ES-I3 (cell line): ENCODE results near the gene RAPGEF4.
A peak's percentile ranks its signal among the peaks of the same experiment; 100 is the strongest.

Experiments
- H3K36me3 ChIP-seq: 2 replicates; pipeline ENCODE4 v1.6.1; 2013; ENCODE audit warnings: mild to moderate bottlenecking, low read length, control low read depth, moderate library complexity; ENCODE audit not compliant: insufficient read depth
- H3K4me1 ChIP-seq: 2 replicates; pipeline ENCODE4 v1.6.1; 2013; ENCODE audit warnings: mild to moderate bottlenecking, control low read depth, low read length; ENCODE audit not compliant: insufficient read depth
- H3K9ac ChIP-seq: 2 replicates; pipeline ENCODE4 v1.6.1; 2013; ENCODE audit warnings: low read depth, mild to moderate bottlenecking, low read length, moderate library complexity
- H3K9me3 ChIP-seq: 2 replicates; pipeline ENCODE4 v1.6.1; 2013; ENCODE audit warnings: mild to moderate bottlenecking, low read length, moderate library complexity; ENCODE audit not compliant: control insufficient read depth, insufficient read depth

The RAPGEF4 gene

GRCh38 chr2:173064151-173064805, 328.6 kb downstream of the RAPGEF4 start:
- Histone ChIP-seq H3K9ac (no peak overlapping the region), H3K9me3 (no peaks in the 10 kb centered on the region), H3K36me3 (no peaks in the 10 kb centered on the region), H3K4me1 (no peaks in the 10 kb centered on the region)

GRCh38 chr2:173066887-173067676, 331.4 kb downstream of the RAPGEF4 start:
- Histone ChIP-seq H3K9me3 (no peaks in the 10 kb centered on the region), H3K9ac (no peak overlapping the region), H3K36me3 (no peaks in the 10 kb centered on the region), H3K4me1 (no peaks in the 10 kb centered on the region)

GRCh38 chr2:173075056-173075780, 339.6 kb downstream of the RAPGEF4 start:
- H3K4me1 ChIP-seq, result 0 out of 2 replicates have a peak, but pooled peaks cover 4% of the 10 kb centered on the region
- no peaks in the 10 kb centered on the region for H3K9me3 ChIP-seq
- H3K36me3 ChIP-seq, result no peaks in the 10 kb centered on the region
- H3K9ac ChIP-seq, result peak overlapping the region; percentile 93

- Histone ChIP-seq H3K9me3 (no peaks in the 10 kb centered on the region), H3K4me1 (0 out of 2 replicates have a peak, but pooled peaks cover 4% of the 10 kb centered on the region), H3K36me3 (no peaks in the 10 kb centered on the region), H3K9ac (peak within 1 kb of the TSS; percentile 93)
Observed at GRCh38 chr2:173075781-173076580, 340.3 kb downstream of the RAPGEF4 start, which contains the start of gene MAP3K20. TSS of gene MAP3K20 (plus strand) at chr2:173075846. CDS start at chr2:173091032, 15,186 bp downstream.

- Histone ChIP-seq H3K9me3 (no peaks in the 10 kb centered on the region), H3K4me1 (0 out of 2 replicates have a peak, but pooled peaks cover 4% of the 10 kb centered on the region), H3K36me3 (no peaks in the 10 kb centered on the region), H3K9ac (peak overlapping the region; percentile 93)
Observed at GRCh38 chr2:173076581-173077345, 341.1 kb downstream of the RAPGEF4 start.

- 0 out of 2 replicates have a peak, but pooled peaks cover 4% of the 10 kb centered on the region for H3K4me1 ChIP-seq
- no peaks in the 10 kb centered on the region for H3K9me3 ChIP-seq
- H3K9ac ChIP-seq, result no peak overlapping the region
- H3K36me3 ChIP-seq, result no peaks in the 10 kb centered on the region
Observed at GRCh38 chr2:173077506-173078177, 342.0 kb downstream of the RAPGEF4 start.

- H3K36me3 ChIP-seq, result no peaks in the 10 kb centered on the region
- no peak overlapping the region for H3K9ac ChIP-seq
- H3K9me3 ChIP-seq, result no peaks in the 10 kb centered on the region
- 0 out of 2 replicates have a peak, but pooled peaks cover 4% of the 10 kb centered on the region for H3K4me1 ChIP-seq
Observed at GRCh38 chr2:173079141-173079540, 343.5 kb downstream of the RAPGEF4 start.

GRCh38 chr2:173079973-173080860, 344.6 kb downstream of the RAPGEF4 start:
- Histone ChIP-seq H3K9ac (no peak overlapping the region), H3K9me3 (no peaks in the 10 kb centered on the region), H3K36me3 (no peaks in the 10 kb centered on the region), H3K4me1 (0 out of 2 replicates have a peak, but pooled peaks cover 4% of the 10 kb centered on the region)

GRCh38 chr2:173086518-173087213, 351.0 kb downstream of the RAPGEF4 start:
- no peaks in the 10 kb centered on the region for H3K36me3 ChIP-seq
- H3K9me3 ChIP-seq, result no peaks in the 10 kb centered on the region
- peaks cover 15% of the 10 kb centered on the region; the same call in 1 of the 2 replicates for H3K4me1 ChIP-seq
- H3K9ac ChIP-seq, result no peak overlapping the region

GRCh38 chr2:173087214-173087581, 351.6 kb downstream of the RAPGEF4 start:
- Histone ChIP-seq H3K36me3 (0 out of 2 replicates have a peak, but pooled peaks cover 3% of the 10 kb centered on the region), H3K9ac (no peak overlapping the region), H3K9me3 (no peaks in the 10 kb centered on the region), H3K4me1 (peaks cover 15% of the 10 kb centered on the region; the same call in 1 of the 2 replicates)

- 0 out of 2 replicates have a peak, but pooled peaks cover 3% of the 10 kb centered on the region for H3K36me3 ChIP-seq
- no peaks in the 10 kb centered on the region for H3K9me3 ChIP-seq
- H3K4me1 ChIP-seq, result peaks cover 15% of the 10 kb centered on the region; the same call in 1 of the 2 replicates
- H3K9ac ChIP-seq, result no peak overlapping the region
Observed at GRCh38 chr2:173087793-173088496, 352.3 kb downstream of the RAPGEF4 start.
